Measurements from ENCODE around the gene PKHD1. TPM values are rescaled to one million over a fixed set of nuclear protein-coding genes. Genes with fewer than 3 reads are reported as not detected.

PKHD1 gene
- total RNA-seq, 2 donors from 2014 or later, result not detected

DNA sequence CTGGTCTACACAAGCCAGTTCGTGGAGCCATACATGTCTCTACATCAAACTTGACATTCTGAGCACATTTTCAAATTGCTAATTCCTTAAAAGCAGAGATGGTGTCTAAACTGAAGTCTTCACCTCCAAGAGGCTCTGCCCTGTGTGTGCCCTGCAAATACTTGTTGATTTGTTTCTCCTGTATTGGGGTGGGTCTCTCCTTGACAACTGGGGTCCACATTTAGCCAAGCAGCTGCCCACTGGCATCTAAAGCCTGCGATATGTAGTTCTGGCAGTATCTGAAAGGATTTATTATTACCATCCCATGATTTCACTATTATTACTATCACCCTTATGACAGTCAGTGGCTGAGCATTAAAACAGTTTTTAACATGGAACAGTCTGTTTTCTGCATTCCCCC lies 45.9 kb upstream of the PKHD1 start:
- TF ChIP-seq CTCF (IDR thresholded peaks at IDR 0.05), result no peak
- H3K4me3 ChIP-seq, result no peak overlapping the region
- H3K4me1 ChIP-seq, result no peaks in the 10 kb centered on the region
- no peaks in the 10 kb centered on the region for H3K27me3 ChIP-seq
- no peak for DNase-seq (ENCODE audit: low spot score)
- no peaks in the 10 kb centered on the region for H3K36me3 ChIP-seq
- no peak overlapping the region for H3K27ac ChIP-seq
- H3K9me3 ChIP-seq, result no peaks in the 10 kb centered on the region

- no peaks in the 10 kb centered on the region for H3K9me3 ChIP-seq
- no peak for TF ChIP-seq CTCF (IDR thresholded peaks at IDR 0.05)
- DNase-seq (ENCODE audit: low spot score), result no peak
- no peak overlapping the region for H3K4me3 ChIP-seq
- H3K4me1 ChIP-seq, result no peaks in the 10 kb centered on the region
- no peaks in the 10 kb centered on the region for H3K36me3 ChIP-seq
- H3K27ac ChIP-seq, result no peak overlapping the region
- H3K27me3 ChIP-seq, result no peaks in the 10 kb centered on the region
Measured at GRCh38 chr6:52132292-52132691, 44.9 kb upstream of the PKHD1 start.

GRCh38 chr6:52130440-52130839 lies 43.0 kb upstream of the PKHD1 start:
- Histone ChIP-seq H3K27ac (no peak overlapping the region), H3K9me3 (no peaks in the 10 kb centered on the region), H3K4me1 (no peaks in the 10 kb centered on the region), H3K4me3 (no peak overlapping the region), H3K36me3 (no peaks in the 10 kb centered on the region), H3K27me3 (no peaks in the 10 kb centered on the region)
- no peak for TF ChIP-seq CTCF (IDR thresholded peaks at IDR 0.05)
- no peak for DNase-seq (ENCODE audit: low spot score)

DNA sequence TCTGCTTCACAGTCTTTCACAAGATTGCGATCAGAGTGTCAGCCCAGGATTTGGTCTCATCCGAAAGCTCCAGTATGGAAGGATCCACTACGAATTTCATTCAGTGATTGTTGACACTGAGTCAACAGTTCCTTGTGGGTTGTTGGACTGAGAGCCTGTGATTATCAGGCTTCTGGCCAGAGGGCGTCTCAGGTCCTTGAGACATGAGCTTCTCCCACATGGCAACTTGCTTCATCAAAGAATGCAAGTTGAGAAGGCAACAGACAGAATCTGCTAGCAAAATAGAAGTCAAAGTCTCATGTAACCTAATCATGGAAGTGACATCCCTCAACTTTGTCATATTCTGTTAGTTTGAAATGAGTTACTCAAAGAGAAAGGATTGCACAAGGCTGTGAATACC lies 40.5 kb upstream of the PKHD1 start:
- no peaks in the 10 kb centered on the region for H3K9me3 ChIP-seq
- H3K4me3 ChIP-seq, result no peak overlapping the region
- H3K36me3 ChIP-seq, result no peaks in the 10 kb centered on the region
- no peaks in the 10 kb centered on the region for H3K27me3 ChIP-seq
- TF ChIP-seq CTCF (IDR thresholded peaks at IDR 0.05), result no peak
- DNase-seq (ENCODE audit: low spot score), result no peak
- no peak overlapping the region for H3K27ac ChIP-seq
- H3K4me1 ChIP-seq, result no peaks in the 10 kb centered on the region

- no peak for TF ChIP-seq CTCF (IDR thresholded peaks at IDR 0.05)
- no peaks in the 10 kb centered on the region for H3K4me1 ChIP-seq
- H3K4me3 ChIP-seq, result no peak overlapping the region
- H3K9me3 ChIP-seq, result no peaks in the 10 kb centered on the region
- H3K36me3 ChIP-seq, result no peaks in the 10 kb centered on the region
- H3K27me3 ChIP-seq, result no peaks in the 10 kb centered on the region
- DNase-seq (ENCODE audit: low spot score), result no peak
- no peak overlapping the region for H3K27ac ChIP-seq
Measured at GRCh38 chr6:52126231-52126630, 38.8 kb upstream of the PKHD1 start.

- H3K4me3 ChIP-seq, result no peak overlapping the region
- H3K9me3 ChIP-seq, result no peaks in the 10 kb centered on the region
- H3K4me1 ChIP-seq, result no peaks in the 10 kb centered on the region
- H3K36me3 ChIP-seq, result no peaks in the 10 kb centered on the region
- no peak overlapping the region for H3K27ac ChIP-seq
- no peak for TF ChIP-seq CTCF (IDR thresholded peaks at IDR 0.05)
- H3K27me3 ChIP-seq, result no peaks in the 10 kb centered on the region
- DNase-seq (ENCODE audit: low spot score), result no peak
Measured at GRCh38 chr6:52125572-52125971, 38.2 kb upstream of the PKHD1 start.

Measured in right atrium auricular region (tissue), 2 donors.